SK-N-SH (cell line): ENCODE measurements around the gene TGFBR3. TPM values are rescaled to one million over a fixed set of nuclear protein-coding genes. Genes with fewer than 3 reads are reported as not detected.

Experiments
- CTCF ChIA-PET: fragments of 300-600, 350-600 bp; formaldehyde crosslinking; extraction: SDS; loops from one replicate; lab custom pipeline; 2021; lab: Yijun Ruan, JAX
- POLR2A ChIA-PET: fragments of 350-600 bp; sonication (Branson Sonifier 250); formaldehyde crosslinking; extraction: SDS; loops from one replicate; lab custom pipeline; 2020; ENCODE audit warnings: antibody characterized with exemption, inconsistent platforms; lab: Yijun Ruan, JAX
- DNase-seq: peaks from one replicate; pipeline ENCODE4 v3.0.0; 2012
- H2AFZ ChIP-seq: fragments of 200-600 bp; sonication (generic); 2 replicates; pipeline ENCODE4 v1.8.1; 2016; ENCODE audit warnings: antibody characterized with exemption, mild to moderate bottlenecking, low read depth
- H3F3A ChIP-seq: fragments of 200-600 bp; sonication (generic); replicated peaks from 2 replicates; pipeline ENCODE3; 2016; ENCODE audit warnings: antibody characterized with exemption, mild to moderate bottlenecking; ENCODE audit not compliant: insufficient read depth
- H3K27ac ChIP-seq, 2 experiments: fragments of 200-500 bp in 1 of 2; fragments of 200-600 bp in 1 of 2; sonication (Bioruptor generic) in 1 of 2; sonication (generic), shearing (Covaris generic) in 1 of 2; 2 replicates each; pipeline versions ENCODE4 v1.5.1 to v1.6.1; 2014 to 2016; ENCODE audit warnings: low read depth in 2 of 2, inconsistent platforms in 1 of 2, low read length in 1 of 2, mild to moderate bottlenecking in 1 of 2, mixed read lengths in 1 of 2
- H3K27me3 ChIP-seq: fragments of 200-600 bp; sonication (generic), shearing (Covaris generic); 2 replicates; pipeline ENCODE4 v1.6.1; 2016; ENCODE audit warnings: mixed run types; ENCODE audit not compliant: insufficient read depth
- H3K36me3 ChIP-seq, 2 experiments: fragments of 200-500 bp in 1 of 2; fragments of 200-600 bp in 1 of 2; sonication (Bioruptor generic) in 1 of 2; sonication (generic) in 1 of 2; replicated peaks in 1 of 2; 2 replicates each; pipeline versions ENCODE3 to v1.5.1; 2014 to 2016; ENCODE audit warnings: low read length in 1 of 2, mild to moderate bottlenecking in 1 of 2; ENCODE audit not compliant: insufficient read depth in 2 of 2, control insufficient read depth in 1 of 2
- H3K4me1 ChIP-seq, 2 experiments: fragments of 200-500 bp in 1 of 2; fragments of 200-600 bp in 1 of 2; sonication (Bioruptor generic) in 1 of 2; sonication (generic), shearing (Covaris generic) in 1 of 2; 2 replicates each; pipeline versions ENCODE4 v1.5.1 to v1.6.1; 2014 to 2016; ENCODE audit warnings: low read depth in 1 of 2, low read length in 1 of 2, mixed run types in 1 of 2; ENCODE audit not compliant: insufficient read depth in 2 of 2, control insufficient read depth in 1 of 2
- H3K4me2 ChIP-seq: fragments of 200-600 bp; sonication (generic), shearing (Covaris generic); 2 replicates; pipeline ENCODE4 v1.6.1; 2017; ENCODE audit warnings: mixed run types
- H3K4me3 ChIP-seq, 2 experiments: fragments of 200-500 bp in 1 of 2; fragments of 200-600 bp in 1 of 2; sonication (Bioruptor generic) in 1 of 2; sonication (generic), shearing (Covaris generic) in 1 of 2; 2 replicates each; pipeline versions ENCODE4 v1.5.1 to v1.8.1; 2014 to 2016; ENCODE audit warnings: low read depth in 2 of 2, inconsistent platforms in 1 of 2, low read length in 1 of 2, mild to moderate bottlenecking in 1 of 2, mixed read lengths in 1 of 2, moderate library complexity in 1 of 2
- H3K79me2 ChIP-seq: fragments of 200-600 bp; sonication (generic); 2 replicates; pipeline ENCODE4 v1.8.1; 2017; ENCODE audit warnings: mild to moderate bottlenecking; ENCODE audit not compliant: insufficient read depth
- H3K9ac ChIP-seq: fragments of 200-600 bp; sonication (generic); 2 replicates; pipeline ENCODE4 v1.6.1; 2017; ENCODE audit warnings: mixed run types
- H3K9me2 ChIP-seq: fragments of 200-600 bp; sonication (generic); 2 replicates; pipeline ENCODE4 v1.6.1; 2017; ENCODE audit warnings: mixed run types
- H3K9me3 ChIP-seq: fragments of 200-600 bp; sonication (generic); 2 replicates; pipeline ENCODE4 v1.6.1; 2017; ENCODE audit warnings: mixed run types, mild to moderate bottlenecking, moderate library complexity
- H4K20me1 ChIP-seq: fragments of 200-600 bp; sonication (generic); 2 replicates; pipeline ENCODE4 v1.6.1; 2017; ENCODE audit warnings: mild to moderate bottlenecking, mixed run types; ENCODE audit not compliant: insufficient read depth
- CHD2 ChIP-seq: fragments of 150-350 bp; IDR thresholded peaks from 2 replicates; pipeline ENCODE4 v1.6.1; 2018; ENCODE audit warnings: low read length; ENCODE audit not compliant: partially characterized antibody
- EP300 ChIP-seq, 2 experiments: IDR thresholded peaks; 2 replicates each; pipeline versions ENCODE4 v1.4.0 to v1.6.1; 2012; ENCODE audit warnings: borderline replicate concordance in 1 of 2, low read depth in 1 of 2, low read length in 1 of 2
- EZH2phosphoT487 ChIP-seq: fragments of 200-600 bp; sonication (generic); IDR thresholded peaks from 2 replicates; pipeline ENCODE4 v1.6.1; 2017; ENCODE audit warnings: low read depth, mixed run types, mild to moderate bottlenecking, antibody characterized with exemption, moderate library complexity, borderline replicate concordance
- FOXJ3 ChIP-seq: sonication (generic); formaldehyde crosslinking; IDR thresholded peaks from 2 replicates; pipeline ENCODE4 v1.5.1; 2020; ENCODE audit warnings: mild to moderate bottlenecking, missing genetic modification reagents
- GABPA ChIP-seq: IDR thresholded peaks from 2 replicates; pipeline ENCODE4 v1.4.0; 2012; ENCODE audit warnings: low read depth, mild to moderate bottlenecking
- MEF2A ChIP-seq: IDR thresholded peaks from 2 replicates; pipeline ENCODE4 v1.4.0; 2012; ENCODE audit warnings: low read depth, borderline replicate concordance
- NFIC ChIP-seq: IDR thresholded peaks from 2 replicates; pipeline ENCODE4 v1.4.0; 2012; ENCODE audit warnings: borderline replicate concordance
- SIN3A ChIP-seq: IDR thresholded peaks from 2 replicates; pipeline ENCODE4 v1.6.1; 2012; ENCODE audit warnings: low read depth, mild to moderate bottlenecking, low read length, moderate library complexity, borderline replicate concordance
- SMC3 ChIP-seq: IDR thresholded peaks from 2 replicates; pipeline ENCODE4 v1.6.1; 2012; ENCODE audit warnings: low read depth, low read length, improper control_type of control experiment
- polyA plus RNA-seq, 3 experiments: library from polyadenylated mRNA; depleted of rRNA; stranded (reverse); fragments of >200 nt; gene quantifications; 2 replicates each; pipeline ENCODE4 v1.2.3, GENCODE V29; 2012
- TF ChIP-seq, protein P1 (sequence below): fragments of 200-600 bp; sonication (generic); IDR thresholded peaks from 2 replicates; pipeline ENCODE4 v1.6.1; 2017; ENCODE audit warnings: antibody characterized with exemption, mild to moderate bottlenecking, moderate library complexity
- TF ChIP-seq, protein P2 (sequence below): IDR thresholded peaks from 2 replicates; pipeline ENCODE4 v1.4.0; 2012; ENCODE audit warnings: low read depth, borderline replicate concordance
- TF ChIP-seq, protein P3 (sequence below): IDR thresholded peaks from 2 replicates; pipeline ENCODE4 v1.6.1; 2012; ENCODE audit warnings: mild to moderate bottlenecking, low read depth, low read length, moderate library complexity
- TF ChIP-seq, protein P4 (sequence below): IDR thresholded peaks from 2 replicates; pipeline ENCODE4; 2012
- TF ChIP-seq, protein P5 (sequence below): fragments of 150-350 bp; IDR thresholded peaks from 2 replicates; pipeline ENCODE4 v1.6.1; 2016; ENCODE audit warnings: mild to moderate bottlenecking, low read depth, low read length
- TF ChIP-seq, protein P6 (sequence below): IDR thresholded peaks from 2 replicates; pipeline ENCODE4 v1.4.0; 2012; ENCODE audit warnings: low read depth

TGFBR3 gene
- polyA plus RNA-seq, 1 of the 3 experiments (the other 2 are of a cell fraction): 0.07 TPM

DNA sequence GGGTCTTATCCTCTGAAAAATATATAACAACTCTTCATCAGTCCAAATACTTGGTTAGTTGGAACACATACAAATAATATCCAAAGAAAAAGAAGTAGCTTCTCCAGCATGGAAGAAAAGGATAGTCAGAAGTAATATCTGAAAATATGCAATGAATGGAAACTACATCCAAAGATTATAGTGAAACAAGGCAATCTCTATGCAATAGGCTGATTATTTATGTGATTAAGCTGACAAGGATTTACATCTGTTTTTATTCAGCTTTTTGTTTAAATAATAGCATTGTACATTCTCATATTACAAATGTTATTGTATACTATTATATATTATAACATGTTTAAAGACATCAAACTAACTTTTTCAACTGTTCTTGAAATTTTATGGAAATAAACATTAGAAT lies 15.3 kb upstream of the TGFBR3 start:
- peaks cover 5% of the 10 kb centered on the region for H3F3A ChIP-seq
- no peaks in the 10 kb centered on the region for H3K79me2 ChIP-seq
- H3K9me2 ChIP-seq: no peaks in the 10 kb centered on the region
- DNase-seq: no peak
- peak overlapping the region in 1 of 2 experiments; percentile 3; a peak in 1 of 4 replicates for H3K27ac ChIP-seq
- no peak overlapping the region for H2AFZ ChIP-seq
- H3K4me2 ChIP-seq: no peak overlapping the region
- H4K20me1 ChIP-seq: no peaks in the 10 kb centered on the region
- TF ChIP-seq FOXJ3 (CRISPR knock-in tag) (no peak), SMC3 (no peak), GABPA (no peak), EP300 (IDR thresholded peaks at IDR 0.05; ENCODE audit: borderline replicate concordance in 1 of 2, low read depth in 1 of 2, low read length in 1 of 2) (no peak), CHD2 (no peak), EZH2phosphoT487 (no peak), SIN3A (no peak), NFIC (no peak), MEF2A (no peak)
- TF ChIP-seq, protein P1, sequence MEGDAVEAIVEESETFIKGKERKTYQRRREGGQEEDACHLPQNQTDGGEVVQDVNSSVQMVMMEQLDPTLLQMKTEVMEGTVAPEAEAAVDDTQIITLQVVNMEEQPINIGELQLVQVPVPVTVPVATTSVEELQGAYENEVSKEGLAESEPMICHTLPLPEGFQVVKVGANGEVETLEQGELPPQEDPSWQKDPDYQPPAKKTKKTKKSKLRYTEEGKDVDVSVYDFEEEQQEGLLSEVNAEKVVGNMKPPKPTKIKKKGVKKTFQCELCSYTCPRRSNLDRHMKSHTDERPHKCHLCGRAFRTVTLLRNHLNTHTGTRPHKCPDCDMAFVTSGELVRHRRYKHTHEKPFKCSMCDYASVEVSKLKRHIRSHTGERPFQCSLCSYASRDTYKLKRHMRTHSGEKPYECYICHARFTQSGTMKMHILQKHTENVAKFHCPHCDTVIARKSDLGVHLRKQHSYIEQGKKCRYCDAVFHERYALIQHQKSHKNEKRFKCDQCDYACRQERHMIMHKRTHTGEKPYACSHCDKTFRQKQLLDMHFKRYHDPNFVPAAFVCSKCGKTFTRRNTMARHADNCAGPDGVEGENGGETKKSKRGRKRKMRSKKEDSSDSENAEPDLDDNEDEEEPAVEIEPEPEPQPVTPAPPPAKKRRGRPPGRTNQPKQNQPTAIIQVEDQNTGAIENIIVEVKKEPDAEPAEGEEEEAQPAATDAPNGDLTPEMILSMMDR: no peak
- TF ChIP-seq, protein P2, sequence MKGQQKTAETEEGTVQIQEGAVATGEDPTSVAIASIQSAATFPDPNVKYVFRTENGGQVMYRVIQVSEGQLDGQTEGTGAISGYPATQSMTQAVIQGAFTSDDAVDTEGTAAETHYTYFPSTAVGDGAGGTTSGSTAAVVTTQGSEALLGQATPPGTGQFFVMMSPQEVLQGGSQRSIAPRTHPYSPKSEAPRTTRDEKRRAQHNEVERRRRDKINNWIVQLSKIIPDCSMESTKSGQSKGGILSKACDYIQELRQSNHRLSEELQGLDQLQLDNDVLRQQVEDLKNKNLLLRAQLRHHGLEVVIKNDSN: no peak
- TF ChIP-seq, protein P3, sequence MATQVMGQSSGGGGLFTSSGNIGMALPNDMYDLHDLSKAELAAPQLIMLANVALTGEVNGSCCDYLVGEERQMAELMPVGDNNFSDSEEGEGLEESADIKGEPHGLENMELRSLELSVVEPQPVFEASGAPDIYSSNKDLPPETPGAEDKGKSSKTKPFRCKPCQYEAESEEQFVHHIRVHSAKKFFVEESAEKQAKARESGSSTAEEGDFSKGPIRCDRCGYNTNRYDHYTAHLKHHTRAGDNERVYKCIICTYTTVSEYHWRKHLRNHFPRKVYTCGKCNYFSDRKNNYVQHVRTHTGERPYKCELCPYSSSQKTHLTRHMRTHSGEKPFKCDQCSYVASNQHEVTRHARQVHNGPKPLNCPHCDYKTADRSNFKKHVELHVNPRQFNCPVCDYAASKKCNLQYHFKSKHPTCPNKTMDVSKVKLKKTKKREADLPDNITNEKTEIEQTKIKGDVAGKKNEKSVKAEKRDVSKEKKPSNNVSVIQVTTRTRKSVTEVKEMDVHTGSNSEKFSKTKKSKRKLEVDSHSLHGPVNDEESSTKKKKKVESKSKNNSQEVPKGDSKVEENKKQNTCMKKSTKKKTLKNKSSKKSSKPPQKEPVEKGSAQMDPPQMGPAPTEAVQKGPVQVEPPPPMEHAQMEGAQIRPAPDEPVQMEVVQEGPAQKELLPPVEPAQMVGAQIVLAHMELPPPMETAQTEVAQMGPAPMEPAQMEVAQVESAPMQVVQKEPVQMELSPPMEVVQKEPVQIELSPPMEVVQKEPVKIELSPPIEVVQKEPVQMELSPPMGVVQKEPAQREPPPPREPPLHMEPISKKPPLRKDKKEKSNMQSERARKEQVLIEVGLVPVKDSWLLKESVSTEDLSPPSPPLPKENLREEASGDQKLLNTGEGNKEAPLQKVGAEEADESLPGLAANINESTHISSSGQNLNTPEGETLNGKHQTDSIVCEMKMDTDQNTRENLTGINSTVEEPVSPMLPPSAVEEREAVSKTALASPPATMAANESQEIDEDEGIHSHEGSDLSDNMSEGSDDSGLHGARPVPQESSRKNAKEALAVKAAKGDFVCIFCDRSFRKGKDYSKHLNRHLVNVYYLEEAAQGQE: no peak
- TF ChIP-seq, protein P4, sequence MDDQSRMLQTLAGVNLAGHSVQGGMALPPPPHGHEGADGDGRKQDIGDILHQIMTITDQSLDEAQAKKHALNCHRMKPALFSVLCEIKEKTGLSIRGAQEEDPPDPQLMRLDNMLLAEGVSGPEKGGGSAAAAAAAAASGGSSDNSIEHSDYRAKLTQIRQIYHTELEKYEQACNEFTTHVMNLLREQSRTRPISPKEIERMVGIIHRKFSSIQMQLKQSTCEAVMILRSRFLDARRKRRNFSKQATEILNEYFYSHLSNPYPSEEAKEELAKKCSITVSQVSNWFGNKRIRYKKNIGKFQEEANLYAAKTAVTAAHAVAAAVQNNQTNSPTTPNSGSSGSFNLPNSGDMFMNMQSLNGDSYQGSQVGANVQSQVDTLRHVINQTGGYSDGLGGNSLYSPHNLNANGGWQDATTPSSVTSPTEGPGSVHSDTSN: no peak
- TF ChIP-seq, protein P5, sequence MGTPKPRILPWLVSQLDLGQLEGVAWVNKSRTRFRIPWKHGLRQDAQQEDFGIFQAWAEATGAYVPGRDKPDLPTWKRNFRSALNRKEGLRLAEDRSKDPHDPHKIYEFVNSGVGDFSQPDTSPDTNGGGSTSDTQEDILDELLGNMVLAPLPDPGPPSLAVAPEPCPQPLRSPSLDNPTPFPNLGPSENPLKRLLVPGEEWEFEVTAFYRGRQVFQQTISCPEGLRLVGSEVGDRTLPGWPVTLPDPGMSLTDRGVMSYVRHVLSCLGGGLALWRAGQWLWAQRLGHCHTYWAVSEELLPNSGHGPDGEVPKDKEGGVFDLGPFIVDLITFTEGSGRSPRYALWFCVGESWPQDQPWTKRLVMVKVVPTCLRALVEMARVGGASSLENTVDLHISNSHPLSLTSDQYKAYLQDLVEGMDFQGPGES: no peak
- TF ChIP-seq, protein P6, sequence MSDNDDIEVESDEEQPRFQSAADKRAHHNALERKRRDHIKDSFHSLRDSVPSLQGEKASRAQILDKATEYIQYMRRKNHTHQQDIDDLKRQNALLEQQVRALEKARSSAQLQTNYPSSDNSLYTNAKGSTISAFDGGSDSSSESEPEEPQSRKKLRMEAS: no peak
- no peaks in the 10 kb centered on the region for H3K36me3 ChIP-seq
- no peaks in the 10 kb centered on the region for H3K4me1 ChIP-seq
- no peak overlapping the region for H3K4me3 ChIP-seq
- ChIA-PET CTCF (interaction anchor here (1.8 to 2.0 kb wide), 2 partner anchors 15 to 735 kb away, joined by 5 read pairs; partner anchors contain the start of gene TGFBR3), POLR2A (no interaction called here)
- H3K27me3 ChIP-seq: peaks cover 5% of the 10 kb centered on the region; the same call in 1 of the 2 replicates
- no peaks in the 10 kb centered on the region for H3K9me3 ChIP-seq
- H3K9ac ChIP-seq: no peak overlapping the region
